ENCODE results near the gene TCF12.

GRCh38 chr15:56984681-56985481 is 66.4 kb downstream of the TCF12 start:
- TF ChIP-seq CEBPB (IDR thresholded peaks at IDR 0.05) = no peak
- TF ChIP-seq EP300 (IDR thresholded peaks at IDR 0.05; ENCODE audit: borderline replicate concordance) = no peak
- TF ChIP-seq NFIC (IDR thresholded peaks at IDR 0.05) = no peak
- TF ChIP-seq EGR1 (IDR thresholded peaks at IDR 0.05) = no peak
- no peak for TF ChIP-seq USF1 (IDR thresholded peaks at IDR 0.05)
- no peak for TF ChIP-seq RAD21 (IDR thresholded peaks at IDR 0.05; ENCODE audit: low read depth)
- TF ChIP-seq MAX (IDR thresholded peaks at IDR 0.05) = no peak
